HFF-Myc (cell line): Measurements from ENCODE around the gene PRPF40B.

Source experiments
- DNase-seq: peaks from one replicate; pipeline ENCODE4 v3.0.0-alpha.2; 2011; ENCODE audit warnings: low read depth; ENCODE audit errors: extremely low read depth
- H3K4me3 ChIP-seq: replicated peaks from 2 replicates; pipeline ENCODE4 v1.5.1; 2011; ENCODE audit warnings: low read depth, mild to moderate bottlenecking, control low read depth, low read length
- CTCF ChIP-seq: IDR thresholded peaks from 2 replicates; pipeline ENCODE4 v1.5.1; 2012; ENCODE audit warnings: mild to moderate bottlenecking, low read depth, low read length, control low read depth; ENCODE audit errors: missing control alignments

PRPF40B gene

GRCh38 chr12:49683599-49684309 is 60.4 kb downstream of the PRPF40B start:
- no peak for DNase-seq
- no peak for TF ChIP-seq CTCF
- H3K4me3 ChIP-seq = no peak overlapping the region

GRCh38 chr12:49684310-49684854 is 61.0 kb downstream of the PRPF40B start:
- no peak overlapping the region for H3K4me3 ChIP-seq
- TF ChIP-seq CTCF = no peak
- DNase-seq = no peak

- no peak overlapping the region for H3K4me3 ChIP-seq
- no peak for TF ChIP-seq CTCF
- DNase-seq = no peak
These were observed 64.6 kb downstream of the PRPF40B start for GRCh38 chr12:49687941-49688340.

- no peak overlapping the region for H3K4me3 ChIP-seq
- TF ChIP-seq CTCF = no peak
- no peak for DNase-seq
These were observed 65.9 kb downstream of the PRPF40B start for GRCh38 chr12:49689237-49689636.

- no peak overlapping the region for H3K4me3 ChIP-seq
- no peak for DNase-seq
- TF ChIP-seq CTCF = no peak
These were observed 66.4 kb downstream of the PRPF40B start for GRCh38 chr12:49689785-49690184.

GRCh38 chr12:49692851-49693250 is 69.5 kb downstream of the PRPF40B start:
- no peak overlapping the region for H3K4me3 ChIP-seq
- no peak for TF ChIP-seq CTCF
- no peak for DNase-seq

GRCh38 chr12:49693931-49694444 is 70.6 kb downstream of the PRPF40B start:
- H3K4me3 ChIP-seq = no peak overlapping the region
- TF ChIP-seq CTCF = no peak
- DNase-seq = no peak
